ENCODE data around the gene STK4. TPM values are rescaled to one million over a fixed set of nuclear protein-coding genes. Genes with fewer than 3 reads are reported as not detected.

STK4 gene
- total RNA-seq, 1 experiment from 2014 or later: 52.7 TPM

- Histone ChIP-seq H3K36me3 (ENCODE audit: insufficient read depth, low read length, poor library complexity, severe bottlenecking) (no peaks in the 10 kb centered on the region), H3K4me1 (ENCODE audit: insufficient read depth, low read length, poor library complexity, severe bottlenecking) (no peaks in the 10 kb centered on the region), H3K27me3 (replicated peaks; ENCODE audit: insufficient read depth, low read depth, low read length, poor library complexity) (no peaks in the 10 kb centered on the region), H3K9me3 (ENCODE audit: low read depth, low read length, poor library complexity, severe bottlenecking) (no peaks in the 10 kb centered on the region), H3K27ac (ENCODE audit: low read depth, low read length, poor library complexity, severe bottlenecking) (no peak overlapping the region), H3K4me3 (ENCODE audit: low read depth, low read length, poor library complexity, severe bottlenecking) (no peak overlapping the region)
- DNase-seq (ENCODE audit: low spot score): no peak
- TF ChIP-seq, protein P1, sequence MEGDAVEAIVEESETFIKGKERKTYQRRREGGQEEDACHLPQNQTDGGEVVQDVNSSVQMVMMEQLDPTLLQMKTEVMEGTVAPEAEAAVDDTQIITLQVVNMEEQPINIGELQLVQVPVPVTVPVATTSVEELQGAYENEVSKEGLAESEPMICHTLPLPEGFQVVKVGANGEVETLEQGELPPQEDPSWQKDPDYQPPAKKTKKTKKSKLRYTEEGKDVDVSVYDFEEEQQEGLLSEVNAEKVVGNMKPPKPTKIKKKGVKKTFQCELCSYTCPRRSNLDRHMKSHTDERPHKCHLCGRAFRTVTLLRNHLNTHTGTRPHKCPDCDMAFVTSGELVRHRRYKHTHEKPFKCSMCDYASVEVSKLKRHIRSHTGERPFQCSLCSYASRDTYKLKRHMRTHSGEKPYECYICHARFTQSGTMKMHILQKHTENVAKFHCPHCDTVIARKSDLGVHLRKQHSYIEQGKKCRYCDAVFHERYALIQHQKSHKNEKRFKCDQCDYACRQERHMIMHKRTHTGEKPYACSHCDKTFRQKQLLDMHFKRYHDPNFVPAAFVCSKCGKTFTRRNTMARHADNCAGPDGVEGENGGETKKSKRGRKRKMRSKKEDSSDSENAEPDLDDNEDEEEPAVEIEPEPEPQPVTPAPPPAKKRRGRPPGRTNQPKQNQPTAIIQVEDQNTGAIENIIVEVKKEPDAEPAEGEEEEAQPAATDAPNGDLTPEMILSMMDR (conservative IDR thresholded peaks at IDR 0.05; ENCODE audit: low read depth, low read length): no peak
- no peak for TF ChIP-seq EZH2 (IDR thresholded peaks at IDR 0.05; ENCODE audit: borderline replicate concordance, low read depth, low read length, poor library complexity, severe bottlenecking)
- POLR2A ChIA-PET (ENCODE audit: low non-redundant PET): no interaction called here
- no TSS peak for BruUV-seq (replicated peaks)
- CTCF ChIA-PET: no interaction called here
- intact Hi-C loops (cut with micrococcal nuclease; ENCODE audit: unreplicated experiment): no loop called here
These were observed 121.9 kb downstream of the STK4 start for GRCh38 chr20:45088247-45088646.

DNA sequence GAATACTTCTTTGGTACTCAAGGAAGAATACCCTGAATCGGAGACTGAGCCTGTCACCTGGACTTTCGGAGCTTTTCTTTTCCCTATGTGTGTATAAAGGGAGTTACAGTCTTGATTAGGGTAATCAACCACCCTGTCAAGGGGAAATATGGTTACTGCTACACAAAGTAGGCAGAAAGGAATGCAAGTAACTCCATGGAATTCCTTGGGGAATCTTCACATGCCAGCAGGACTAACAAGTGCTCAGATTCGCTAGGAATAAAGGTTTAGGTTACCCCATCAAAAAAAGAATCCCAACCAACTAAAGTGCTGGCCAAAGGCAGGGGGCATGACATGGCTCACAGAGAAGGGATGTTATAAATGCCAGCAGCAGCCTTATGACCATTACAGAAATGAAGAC is 124.2 kb downstream of the STK4 start:
- no peak overlapping the region for H3K27ac ChIP-seq (ENCODE audit: low read depth, low read length, poor library complexity, severe bottlenecking)
- CTCF ChIA-PET: no interaction called here
- no peaks in the 10 kb centered on the region for H3K36me3 ChIP-seq (ENCODE audit: insufficient read depth, low read length, poor library complexity, severe bottlenecking)
- H3K9me3 ChIP-seq (ENCODE audit: low read depth, low read length, poor library complexity, severe bottlenecking): no peaks in the 10 kb centered on the region
- no peak overlapping the region for H3K4me3 ChIP-seq (ENCODE audit: low read depth, low read length, poor library complexity, severe bottlenecking)
- BruUV-seq (replicated peaks): no TSS peak
- intact Hi-C loops (cut with micrococcal nuclease; ENCODE audit: unreplicated experiment): loop anchor here (5.0 kb wide), 1 partner anchor 78 kb away; no protein-coding TSS in a partner anchor
- no peak for DNase-seq (ENCODE audit: low spot score)
- H3K4me1 ChIP-seq (ENCODE audit: insufficient read depth, low read length, poor library complexity, severe bottlenecking): no peaks in the 10 kb centered on the region
- POLR2A ChIA-PET (ENCODE audit: low non-redundant PET): no interaction called here
- H3K27me3 ChIP-seq (replicated peaks; ENCODE audit: insufficient read depth, low read depth, low read length, poor library complexity): no peaks in the 10 kb centered on the region
- TF ChIP-seq, protein P1 (conservative IDR thresholded peaks at IDR 0.05; ENCODE audit: low read depth, low read length): no peak
- TF ChIP-seq EZH2 (IDR thresholded peaks at IDR 0.05; ENCODE audit: borderline replicate concordance, low read depth, low read length, poor library complexity, severe bottlenecking): no peak

DNA sequence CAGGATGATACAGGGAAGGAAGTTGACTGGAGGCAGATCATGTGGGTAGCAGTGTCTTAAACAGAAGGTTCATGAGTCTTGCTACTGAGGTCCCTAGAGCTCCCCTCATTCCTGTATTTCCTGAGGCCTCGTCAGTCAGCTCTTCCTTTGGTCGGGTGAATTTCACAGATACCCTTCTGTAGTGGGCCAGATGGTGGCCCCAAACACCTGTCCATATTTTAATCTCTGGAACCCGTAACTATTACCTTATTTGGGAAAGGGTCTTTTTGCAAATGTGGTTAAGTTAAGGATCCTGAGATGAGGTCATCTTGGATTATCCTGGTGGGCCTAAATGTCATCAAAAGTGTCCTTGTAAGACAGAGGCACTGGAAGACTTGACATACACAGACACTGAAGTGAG is 125.1 kb downstream of the STK4 start:
- H3K36me3 ChIP-seq (ENCODE audit: insufficient read depth, low read length, poor library complexity, severe bottlenecking): no peaks in the 10 kb centered on the region
- ChIA-PET POLR2A (ENCODE audit: low non-redundant PET) (no interaction called here), CTCF (interaction anchor here (0.5 kb wide), 1 partner anchor 14 kb away, joined by 3 read pairs; no protein-coding TSS in a partner anchor)
- no peak for DNase-seq (ENCODE audit: low spot score)
- H3K9me3 ChIP-seq (ENCODE audit: low read depth, low read length, poor library complexity, severe bottlenecking): no peaks in the 10 kb centered on the region
- H3K27ac ChIP-seq (ENCODE audit: low read depth, low read length, poor library complexity, severe bottlenecking): no peak overlapping the region
- BruUV-seq (replicated peaks): no TSS peak
- no peaks in the 10 kb centered on the region for H3K27me3 ChIP-seq (replicated peaks; ENCODE audit: insufficient read depth, low read depth, low read length, poor library complexity)
- TF ChIP-seq, protein P1 (conservative IDR thresholded peaks at IDR 0.05; ENCODE audit: low read depth, low read length): no peak
- TF ChIP-seq EZH2 (IDR thresholded peaks at IDR 0.05; ENCODE audit: borderline replicate concordance, low read depth, low read length, poor library complexity, severe bottlenecking): no peak
- intact Hi-C loops (cut with micrococcal nuclease; ENCODE audit: unreplicated experiment): loop anchor here (5.0 kb wide), 1 partner anchor 79 kb away; no protein-coding TSS in a partner anchor
- no peaks in the 10 kb centered on the region for H3K4me1 ChIP-seq (ENCODE audit: insufficient read depth, low read length, poor library complexity, severe bottlenecking)
- no peak overlapping the region for H3K4me3 ChIP-seq (ENCODE audit: low read depth, low read length, poor library complexity, severe bottlenecking)
